ENCODE data around the gene IFNA4. TPM values are rescaled to one million over a fixed set of nuclear protein-coding genes. Genes with fewer than 3 reads are reported as not detected.
"Not testable (repeated sequence)": the region's sequence is repeated elsewhere in the genome, so short reads cannot be mapped to it uniquely, and the experiment has no call there.

The IFNA4 gene
- total and polyA plus RNA-seq, 12 donors, result not detected

DNA sequence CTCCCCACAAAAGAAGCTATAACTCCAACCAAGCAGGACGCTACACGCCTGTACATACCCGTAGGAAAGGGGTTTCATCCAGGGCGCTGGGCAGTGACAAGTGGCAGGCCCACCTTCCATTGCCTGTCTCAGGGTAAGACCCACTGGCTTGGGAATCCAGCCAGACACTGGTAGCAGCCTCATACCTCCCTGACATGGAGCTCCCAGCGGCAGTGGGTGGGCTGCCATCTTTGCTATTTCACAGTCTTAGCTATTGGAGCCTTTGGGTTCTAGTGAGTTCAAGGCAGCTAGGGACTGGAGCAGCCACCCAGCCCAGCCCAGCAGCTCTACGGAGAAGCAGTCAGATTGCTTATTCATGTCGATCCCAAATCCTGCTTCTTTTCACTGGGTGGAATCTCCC, 22.9 kb upstream of the IFNA4 start:
- no peak overlapping the region for H3K4me3 ChIP-seq
- ATAC-seq (no peak), DNase-seq (no peak)
- no peaks in the 10 kb centered on the region for H3K4me1 ChIP-seq
- H3K27me3 ChIP-seq, result peaks cover 0 to 3% (median 0%) of the 10 kb centered on the region in 7 donors
- intact Hi-C loops (cut with DNase I), result loop anchor here in 1 of 10 donors (10.0 kb wide), 1 partner anchor 56 kb away; no protein-coding TSS in a partner anchor
- H3K36me3 ChIP-seq, result no peaks in the 10 kb centered on the region
- H3K27ac ChIP-seq, result no peak overlapping the region
- WGBS, 2 donors, result 89 to 90% methylated on average over 7 of the region's 7 CpGs
- TF ChIP-seq, protein P1, sequence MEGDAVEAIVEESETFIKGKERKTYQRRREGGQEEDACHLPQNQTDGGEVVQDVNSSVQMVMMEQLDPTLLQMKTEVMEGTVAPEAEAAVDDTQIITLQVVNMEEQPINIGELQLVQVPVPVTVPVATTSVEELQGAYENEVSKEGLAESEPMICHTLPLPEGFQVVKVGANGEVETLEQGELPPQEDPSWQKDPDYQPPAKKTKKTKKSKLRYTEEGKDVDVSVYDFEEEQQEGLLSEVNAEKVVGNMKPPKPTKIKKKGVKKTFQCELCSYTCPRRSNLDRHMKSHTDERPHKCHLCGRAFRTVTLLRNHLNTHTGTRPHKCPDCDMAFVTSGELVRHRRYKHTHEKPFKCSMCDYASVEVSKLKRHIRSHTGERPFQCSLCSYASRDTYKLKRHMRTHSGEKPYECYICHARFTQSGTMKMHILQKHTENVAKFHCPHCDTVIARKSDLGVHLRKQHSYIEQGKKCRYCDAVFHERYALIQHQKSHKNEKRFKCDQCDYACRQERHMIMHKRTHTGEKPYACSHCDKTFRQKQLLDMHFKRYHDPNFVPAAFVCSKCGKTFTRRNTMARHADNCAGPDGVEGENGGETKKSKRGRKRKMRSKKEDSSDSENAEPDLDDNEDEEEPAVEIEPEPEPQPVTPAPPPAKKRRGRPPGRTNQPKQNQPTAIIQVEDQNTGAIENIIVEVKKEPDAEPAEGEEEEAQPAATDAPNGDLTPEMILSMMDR (IDR thresholded peaks at IDR 0.05), result no peak
- H3K9me3 ChIP-seq, result no peaks in the 10 kb centered on the region

DNA sequence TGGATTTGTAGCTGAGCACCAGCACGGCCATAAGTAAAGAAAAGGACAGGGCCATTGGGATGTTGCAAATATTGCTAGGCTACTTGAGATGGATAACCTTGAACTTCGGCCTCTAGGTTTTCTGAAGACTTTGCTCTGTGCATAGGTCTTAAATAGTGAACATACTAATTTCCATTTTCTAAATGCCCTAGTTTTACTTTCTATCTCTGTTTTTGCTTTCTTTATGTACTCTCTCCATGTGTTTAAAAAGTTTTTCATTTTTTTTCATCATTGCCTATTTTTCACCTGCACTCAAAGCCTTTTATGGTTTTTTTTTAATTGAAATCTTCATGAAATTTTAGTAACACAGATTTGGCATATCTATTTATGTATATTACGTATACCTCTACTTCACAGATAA, 19.7 kb upstream of the IFNA4 start, which contains the start of gene IFNA10:
Gene IFNA10 (minus strand): TSS at position 101 of the 400 bp plus-strand sequence. CDS start 46 bp downstream, at position 55.
- 81 to 90% methylated on average over 3 of the region's 3 CpGs for WGBS, 2 donors
- not testable (repeated sequence) for ATAC-seq

DNA sequence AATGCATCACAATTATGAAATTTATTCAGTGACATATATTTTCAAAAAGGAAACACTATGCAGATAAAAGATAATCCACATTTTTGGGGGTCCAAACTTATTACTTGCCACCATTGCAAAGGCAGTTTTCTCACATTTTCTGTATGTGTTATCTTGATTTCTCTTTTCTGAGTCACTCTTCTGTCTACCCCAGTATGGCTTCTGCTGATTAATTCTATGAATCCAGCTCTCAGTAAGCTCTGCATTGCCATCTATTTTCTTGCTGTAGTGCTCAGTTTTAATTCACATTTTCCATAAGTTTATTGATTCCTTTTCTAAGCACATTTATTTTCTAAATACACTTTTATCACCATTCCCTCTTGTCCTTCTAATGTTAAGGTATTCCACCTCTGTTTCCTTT, 17.8 kb upstream of the IFNA4 start:
- no peaks in the 10 kb centered on the region for H3K9me3 ChIP-seq
- no peak overlapping the region for H3K27ac ChIP-seq
- no peak overlapping the region for H3K4me3 ChIP-seq
- H3K4me1 ChIP-seq, result no peaks in the 10 kb centered on the region
- intact Hi-C loops (cut with DNase I), result no loop called here
- ATAC-seq (no peak), DNase-seq (no peak)
- TF ChIP-seq, protein P1 (IDR thresholded peaks at IDR 0.05), result no peak
- peaks cover 0 to 13% (median 0%) of the 10 kb centered on the region in 7 donors for H3K27me3 ChIP-seq
- H3K36me3 ChIP-seq, result no peaks in the 10 kb centered on the region

More for the DNA sequence above, 19.7 kb upstream of the IFNA4 start, which contains the start of gene IFNA10:
- H3K4me3 ChIP-seq; H3K4me1 ChIP-seq; H3K9me3 ChIP-seq; H3K27ac ChIP-seq; DNase-seq; intact Hi-C loops (cut with DNase I); H3K36me3 ChIP-seq: not testable (repeated sequence)
- peaks cover 0 to 11% (median 0%) of the 10 kb centered on the region in 7 donors for H3K27me3 ChIP-seq

DNA sequence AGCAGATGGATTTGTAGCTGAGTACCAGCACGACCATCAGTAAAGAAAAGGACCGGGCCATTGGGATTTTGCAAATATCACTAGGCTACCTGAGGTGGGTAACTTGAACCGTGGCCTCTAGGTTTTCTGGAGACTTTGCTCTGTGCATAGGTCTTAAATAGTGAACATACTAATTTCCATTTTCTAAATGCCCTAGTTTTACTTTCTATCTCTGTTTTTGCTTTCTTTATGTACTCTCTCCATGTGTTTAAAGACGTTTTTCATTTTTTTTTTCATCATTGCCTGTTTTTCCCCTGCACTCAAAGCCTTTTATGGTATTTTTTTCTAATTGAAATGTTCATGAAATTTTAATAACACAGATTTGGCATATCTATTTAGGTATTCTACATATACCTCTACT, 14.7 kb upstream of the IFNA4 start, which contains the start of gene IFNA7:
Gene IFNA7 (minus strand): TSS at position 101 of the 400 bp plus-strand sequence. CDS start 40 bp downstream, at position 61.
- peaks cover 0 to 10% (median 0%) of the 10 kb centered on the region in 7 donors for H3K27me3 ChIP-seq
- H3K4me1 ChIP-seq; intact Hi-C loops (cut with DNase I); H3K9me3 ChIP-seq; DNase-seq; ATAC-seq; H3K27ac ChIP-seq; H3K4me3 ChIP-seq; H3K36me3 ChIP-seq: not testable (repeated sequence)
- 62 to 64% methylated on average over 4 of the region's 4 CpGs for WGBS, 2 donors

DNA sequence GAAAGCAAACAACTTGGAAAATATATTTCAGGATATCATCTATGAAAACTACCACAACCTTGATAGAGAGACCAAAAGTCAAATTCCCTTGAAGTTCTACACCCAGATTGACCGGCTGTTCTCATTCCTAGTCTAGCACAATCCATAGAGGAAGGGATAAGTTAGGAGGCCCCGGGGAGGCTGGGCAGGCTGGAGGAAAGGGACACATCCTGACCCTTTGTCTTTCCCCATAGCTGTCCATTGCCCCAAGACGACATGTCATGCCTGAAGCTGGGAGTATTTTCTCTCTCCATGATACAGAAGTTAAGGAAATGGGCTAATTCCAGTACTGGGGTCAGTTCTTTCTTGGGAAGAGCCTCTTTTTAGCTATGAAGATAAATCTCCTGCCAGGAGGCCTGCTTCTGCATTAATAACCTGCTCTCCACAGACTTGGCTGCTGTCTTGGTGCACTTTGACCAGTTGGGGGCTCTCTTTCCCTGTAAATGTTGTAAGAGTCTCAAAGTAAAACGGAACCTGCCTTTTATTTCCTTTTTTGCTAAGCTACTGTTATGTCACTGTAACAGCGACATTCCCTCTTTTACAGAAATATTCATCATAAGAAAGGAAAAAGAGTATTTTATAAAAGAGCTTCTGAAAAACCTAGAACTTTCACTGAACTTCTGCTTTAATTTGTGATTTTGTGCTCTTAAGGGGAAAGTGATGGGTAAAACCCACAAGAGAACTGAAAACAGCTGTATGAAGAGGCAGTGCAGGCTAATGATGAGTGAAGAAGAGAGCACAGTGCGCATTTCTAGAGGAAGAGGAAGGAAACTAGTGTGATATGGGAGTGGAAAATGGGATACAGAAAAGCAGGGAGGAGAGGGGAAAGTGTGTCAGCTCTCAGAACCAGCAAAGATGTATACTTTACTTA, 7.7 kb upstream of the IFNA4 start:
- TF ChIP-seq, protein P1 (IDR thresholded peaks at IDR 0.05), result peak; percentile 8 to 63 (median 49)
- H3K9me3 ChIP-seq; H3K4me1 ChIP-seq; H3K27me3 ChIP-seq; H3K27ac ChIP-seq; H3K36me3 ChIP-seq; intact Hi-C loops (cut with DNase I); H3K4me3 ChIP-seq: not testable (repeated sequence)
- ATAC-seq, result peak in 6 of 8 donors; percentile 47 to 78 (median 68)
- peak in 1 of 2 donors; percentile 25 for DNase-seq
- WGBS, 2 donors, result 33 to 38% methylated on average over 6 of the region's 6 CpGs
